OCI-LY7 (cell line): ENCODE data around the gene GTF3C1. TPM values are rescaled to one million over a fixed set of nuclear protein-coding genes. Genes with fewer than 3 reads are reported as not detected.

Experiments used
- BruUV-seq: library from RNA; stranded (reverse); fragments of 400-500 nt; replicated peaks from 2 replicates; lab custom pipeline; 2021; lab: Mats Ljungman, UMichigan
- CTCF ChIA-PET: fragments of 300-600 bp; sonication (Branson Sonifier 250); formaldehyde crosslinking; loops from one replicate; lab custom pipeline; 2022; ENCODE audit warnings: antibody characterized with exemption; ENCODE audit not compliant: unreplicated experiment; lab: Charles Lee
- POLR2A ChIA-PET: fragments of 300-600 bp; sonication (Branson Sonifier 250); formaldehyde crosslinking; loops from one replicate; lab custom pipeline; 2022; ENCODE audit warnings: antibody characterized with exemption; lab: Charles Lee
- DNase-seq: peaks from one replicate; pipeline ENCODE4 v3.0.0-alpha.2; 2015; ENCODE audit warnings: low spot score
- H2AFZ ChIP-seq: fragments of 200-600 bp; sonication (generic), shearing (Covaris generic); 2 replicates; pipeline ENCODE4 v1.6.1; 2014; ENCODE audit warnings: mild to moderate bottlenecking, antibody characterized with exemption, low read length, moderate library complexity
- H3K27ac ChIP-seq: fragments of 200-600 bp; sonication (generic); 2 replicates; pipeline ENCODE4 v1.5.1; 2014; ENCODE audit warnings: mixed run types, low read depth, mild to moderate bottlenecking, moderate library complexity, low read length, inconsistent platforms; ENCODE audit not compliant: poor library complexity, severe bottlenecking
- H3K36me3 ChIP-seq: fragments of 200-600 bp; sonication (generic); 2 replicates; pipeline ENCODE4 v1.6.1; 2014; ENCODE audit warnings: mild to moderate bottlenecking, antibody characterized with exemption, low read length, moderate library complexity, mixed read lengths; ENCODE audit not compliant: insufficient read depth
- H3K4me1 ChIP-seq: fragments of 200-600 bp; sonication (generic); 2 replicates; pipeline ENCODE4 v1.5.1; 2014; ENCODE audit warnings: mild to moderate bottlenecking, low read length; ENCODE audit not compliant: insufficient read depth, poor library complexity, severe bottlenecking
- H3K4me2 ChIP-seq: fragments of 200-600 bp; sonication (generic); 2 replicates; pipeline ENCODE4 v1.6.1; 2014; ENCODE audit warnings: mild to moderate bottlenecking, low read length
- H3K4me3 ChIP-seq: fragments of 200-600 bp; sonication (generic); 2 replicates; pipeline ENCODE4 v1.5.1; 2014; ENCODE audit warnings: mild to moderate bottlenecking, low read depth, low read length; ENCODE audit not compliant: poor library complexity, severe bottlenecking
- H3K79me2 ChIP-seq: fragments of 200-600 bp; sonication (generic); 2 replicates; pipeline ENCODE4 v1.6.1; 2016; ENCODE audit warnings: low read depth, mild to moderate bottlenecking, low read length, moderate library complexity, mixed read lengths; ENCODE audit not compliant: insufficient read depth
- H3K9me2 ChIP-seq: fragments of 200-600 bp; sonication (generic); 2 replicates; pipeline ENCODE4 v1.6.1; 2016; ENCODE audit warnings: mild to moderate bottlenecking, low read length, mixed read lengths; ENCODE audit not compliant: insufficient read depth
- H3K9me3 ChIP-seq: fragments of 200-600 bp; sonication (generic); 2 replicates; pipeline ENCODE4 v1.6.1; 2014; ENCODE audit warnings: mild to moderate bottlenecking, mixed run types, low read length, mixed read lengths
- H4K20me1 ChIP-seq: fragments of 200-600 bp; sonication (generic); 2 replicates; pipeline ENCODE4 v1.6.1; 2014; ENCODE audit warnings: mild to moderate bottlenecking, antibody characterized with exemption, low read length, moderate library complexity, mixed read lengths; ENCODE audit not compliant: insufficient read depth
- CTCF ChIP-seq: fragments of 200-600 bp; sonication (generic); conservative IDR thresholded peaks from 2 replicates; pipeline ENCODE4 v1.5.1; 2014; ENCODE audit warnings: mild to moderate bottlenecking, antibody characterized with exemption, low read length, moderate library complexity, mixed read lengths
- EZH2phosphoT487 ChIP-seq: fragments of 200-600 bp; sonication (generic); IDR thresholded peaks from 2 replicates; pipeline ENCODE4 v1.6.1; 2018; ENCODE audit warnings: low read depth, borderline replicate concordance, mild to moderate bottlenecking, mixed run types, antibody characterized with exemption, low read length, moderate library complexity, mixed read lengths
- intact Hi-C: fragments of 100-400 bp; cut with micrococcal nuclease; formaldehyde crosslinking; loops from one replicate; pipeline ENCODE4 v1.10.0; 2022; ENCODE audit not compliant: unreplicated experiment
- total RNA-seq, 2 experiments: library from RNA; depleted of rRNA in 1 of 2; stranded (reverse); fragments of >200 nt in 1 of 2; shearing (Covaris generic) in 1 of 2; gene quantifications; 2 replicates each; pipeline ENCODE4 v1.2.3, GENCODE V29; 2014 to 2022

The GTF3C1 gene
- total RNA-seq, 2 experiments from 2014 or later = 48.3 to 57.1 TPM

GRCh38 chr16:27528294-27528693, 21.4 kb downstream of the GTF3C1 start:
- Histone ChIP-seq H3K36me3 (peaks cover 94% of the 10 kb centered on the region), H3K27ac (no peak overlapping the region), H2AFZ (no peak overlapping the region), H3K9me3 (no peaks in the 10 kb centered on the region), H3K4me3 (no peak overlapping the region), H3K79me2 (no peaks in the 10 kb centered on the region), H3K4me2 (no peak overlapping the region), H3K4me1 (no peaks in the 10 kb centered on the region), H4K20me1 (no peaks in the 10 kb centered on the region), H3K9me2 (no peaks in the 10 kb centered on the region)
- intact Hi-C loops = no loop called here
- DNase-seq = no peak
- TF ChIP-seq CTCF (no peak), EZH2phosphoT487 (no peak)
- ChIA-PET CTCF (no interaction called here), POLR2A (no interaction called here)
- no TSS peak for BruUV-seq

- no peak overlapping the region for H3K27ac ChIP-seq
- BruUV-seq = no TSS peak
- DNase-seq = no peak
- no peaks in the 10 kb centered on the region for H3K79me2 ChIP-seq
- intact Hi-C loops = no loop called here
- H3K4me2 ChIP-seq = no peak overlapping the region
- no peaks in the 10 kb centered on the region for H3K9me2 ChIP-seq
- ChIA-PET POLR2A (interaction anchor here (1.1 kb wide), 1 partner anchor 66 kb away, joined by 3 read pairs; no protein-coding TSS in a partner anchor), CTCF (no interaction called here)
- H3K9me3 ChIP-seq = no peaks in the 10 kb centered on the region
- TF ChIP-seq CTCF = no peak
- no peaks in the 10 kb centered on the region for H4K20me1 ChIP-seq
- no peaks in the 10 kb centered on the region for H3K4me1 ChIP-seq
- H3K4me3 ChIP-seq = no peak overlapping the region
- no peak overlapping the region for H2AFZ ChIP-seq
- peaks cover 85% of the 10 kb centered on the region for H3K36me3 ChIP-seq
Observed at GRCh38 chr16:27526180-27526579, 23.5 kb downstream of the GTF3C1 start.

- BruUV-seq = no TSS peak
- ChIA-PET POLR2A (interaction anchor here (0.6 to 1.3 kb wide), 3 partner anchors 10 to 341 kb away, joined by 3 read pairs; no protein-coding TSS in a partner anchor), CTCF (interaction anchor here (0.7 kb wide), 1 partner anchor 412 kb away, joined by 3 read pairs; no protein-coding TSS in a partner anchor)
- H3K4me1 ChIP-seq = no peaks in the 10 kb centered on the region
- no peak overlapping the region for H2AFZ ChIP-seq
- peaks cover 46% of the 10 kb centered on the region for H3K36me3 ChIP-seq
- no peaks in the 10 kb centered on the region for H3K79me2 ChIP-seq
- no peak overlapping the region for H3K27ac ChIP-seq
- intact Hi-C loops = no loop called here
- no peaks in the 10 kb centered on the region for H4K20me1 ChIP-seq
- H3K9me3 ChIP-seq = no peaks in the 10 kb centered on the region
- no peak for DNase-seq
- TF ChIP-seq EZH2phosphoT487 = no peak
- TF ChIP-seq CTCF = no peak
- H3K9me2 ChIP-seq = no peaks in the 10 kb centered on the region
- no peak overlapping the region for H3K4me3 ChIP-seq
- H3K4me2 ChIP-seq = no peak overlapping the region
Observed at GRCh38 chr16:27522173-27522707, 27.5 kb downstream of the GTF3C1 start.
